ENCODE data around the gene SOX30.

Gene SOX30

DNA sequence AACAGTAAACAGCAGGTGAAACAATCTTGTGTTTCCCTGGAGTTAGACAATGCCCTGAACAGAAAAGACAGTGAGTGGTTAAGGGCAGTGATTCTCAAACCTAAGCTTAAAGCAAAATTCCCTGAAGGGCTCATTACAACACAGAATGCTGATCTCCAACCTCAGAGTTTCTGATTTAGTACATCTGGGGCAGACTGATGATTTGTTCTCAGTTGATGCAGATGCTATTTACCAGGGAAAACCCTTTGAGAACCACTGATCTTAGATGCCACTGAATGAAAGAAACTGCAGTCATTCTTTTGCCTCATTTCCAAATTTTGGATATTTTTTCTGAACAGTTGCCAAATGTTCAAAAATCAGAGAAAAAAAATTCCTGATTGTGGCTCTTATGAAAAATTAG lies 58.0 kb downstream of the SOX30 start:
- H3K27ac Mint-ChIP-seq: no peak overlapping the region
- H3K9me3 Mint-ChIP-seq: no peaks in the 10 kb centered on the region
- DNase-seq (no peak), ATAC-seq (replicated peaks) (no peak)
- H3K27me3 Mint-ChIP-seq: no peaks in the 10 kb centered on the region
- H3K4me1 Mint-ChIP-seq (ENCODE audit: low read depth in 2 of 2): peaks cover 14 to 49% of the 10 kb centered on the region in 2 donors
- no peak overlapping the region for H3K4me3 Mint-ChIP-seq
- H3K36me3 Mint-ChIP-seq (ENCODE audit: insufficient read depth): no peaks in the 10 kb centered on the region

DNA sequence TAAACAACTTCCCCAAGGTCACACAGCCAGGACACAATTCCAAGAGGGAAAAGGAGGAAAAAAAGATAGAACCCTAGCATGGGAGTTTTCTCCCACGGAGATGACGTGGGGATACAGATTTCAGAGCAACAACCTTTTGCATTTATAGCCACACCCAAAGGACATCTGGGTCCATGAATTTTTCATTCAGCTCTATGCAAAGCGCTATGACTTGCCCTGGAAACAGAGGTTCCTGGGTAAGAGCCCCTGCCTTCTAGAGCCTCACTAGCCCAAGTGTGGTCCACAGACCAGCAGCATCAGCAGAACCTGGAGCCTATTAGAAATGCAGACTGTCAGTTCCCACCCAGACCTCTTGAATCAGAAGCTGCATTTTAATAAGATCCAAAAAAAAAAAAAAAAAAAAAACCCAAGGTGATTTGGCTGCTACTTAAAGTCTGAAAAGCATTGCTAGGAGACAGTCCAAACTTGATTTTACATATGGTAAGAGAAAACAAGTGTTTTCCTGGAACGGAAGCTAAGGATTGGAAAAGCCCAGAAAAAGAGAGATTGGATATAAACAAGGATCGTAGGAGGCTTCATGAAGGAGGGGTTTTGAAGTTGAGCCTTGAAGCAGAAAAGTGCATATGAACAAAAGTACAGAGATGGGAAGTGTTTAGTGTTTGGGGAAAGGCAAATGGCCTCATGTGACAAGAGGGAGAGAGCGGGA lies 59.0 kb downstream of the SOX30 start:
- no peak for DNase-seq

DNA sequence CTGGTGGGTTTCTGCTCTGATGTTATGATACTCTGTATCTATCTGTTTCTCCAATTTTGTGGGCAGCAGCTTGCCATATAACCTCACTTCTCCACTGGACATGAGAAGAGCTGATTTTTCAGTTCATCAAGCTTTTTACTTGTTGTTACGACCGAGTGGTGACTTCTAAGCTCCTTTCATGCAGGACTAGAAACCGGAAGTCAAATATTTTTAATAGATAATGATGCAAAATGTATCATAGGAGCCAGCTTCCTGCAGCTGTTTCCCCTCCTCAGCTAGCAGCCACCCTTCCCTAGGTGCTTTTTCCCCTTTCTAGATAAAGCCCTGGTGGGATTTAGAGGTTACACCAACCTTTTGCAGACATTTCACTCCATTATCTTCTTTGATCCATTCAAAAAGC lies 59.6 kb downstream of the SOX30 start:
- no peaks in the 10 kb centered on the region for H3K36me3 Mint-ChIP-seq (ENCODE audit: insufficient read depth)
- ATAC-seq (replicated peaks): no peak
- no peaks in the 10 kb centered on the region for H3K27me3 Mint-ChIP-seq
- no peak overlapping the region for H3K4me3 Mint-ChIP-seq
- DNase-seq: no peak
- peaks cover 12 to 40% of the 10 kb centered on the region in 2 donors for H3K4me1 Mint-ChIP-seq (ENCODE audit: low read depth in 2 of 2)
- peak overlapping the region in 1 of 2 donors; percentile 73 for H3K27ac Mint-ChIP-seq
- H3K9me3 Mint-ChIP-seq: no peaks in the 10 kb centered on the region

More for the DNA sequence above, 59.0 kb downstream of the SOX30 start:
- Mint-ChIP-seq H3K4me1 (ENCODE audit: low read depth in 2 of 2) (peaks cover 12 to 43% of the 10 kb centered on the region in 2 donors), H3K4me3 (no peak overlapping the region), H3K9me3 (no peaks in the 10 kb centered on the region), H3K27ac (no peak overlapping the region), H3K36me3 (ENCODE audit: insufficient read depth) (no peaks in the 10 kb centered on the region), H3K27me3 (no peaks in the 10 kb centered on the region)
- ATAC-seq (replicated peaks): no peak

DNA sequence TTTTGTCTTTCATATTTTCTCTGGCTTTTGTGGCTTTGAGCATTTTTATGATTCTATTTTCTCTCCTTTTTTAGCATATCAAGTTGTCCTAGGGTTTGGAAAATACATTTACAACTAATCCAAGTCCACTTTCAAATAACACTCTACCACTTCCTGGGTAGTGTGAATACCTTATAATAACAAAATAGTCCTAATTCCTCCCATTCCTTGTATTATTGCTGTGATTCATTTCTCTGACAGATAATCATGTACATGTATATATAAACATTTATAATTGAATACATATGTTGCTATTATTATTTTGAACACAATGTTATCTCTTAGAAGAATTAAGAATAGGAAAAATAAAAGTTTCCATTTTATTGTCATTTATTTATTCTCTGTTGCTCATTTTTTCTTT lies 61.8 kb downstream of the SOX30 start:
- Mint-ChIP-seq H3K36me3 (ENCODE audit: insufficient read depth) (no peaks in the 10 kb centered on the region), H3K4me3 (no peak overlapping the region), H3K27ac (no peak overlapping the region), H3K9me3 (no peaks in the 10 kb centered on the region), H3K4me1 (ENCODE audit: low read depth in 2 of 2) (peaks cover 4 to 20% of the 10 kb centered on the region in 2 donors), H3K27me3 (no peaks in the 10 kb centered on the region)
- ATAC-seq (replicated peaks) (no peak), DNase-seq (no peak)

DNA sequence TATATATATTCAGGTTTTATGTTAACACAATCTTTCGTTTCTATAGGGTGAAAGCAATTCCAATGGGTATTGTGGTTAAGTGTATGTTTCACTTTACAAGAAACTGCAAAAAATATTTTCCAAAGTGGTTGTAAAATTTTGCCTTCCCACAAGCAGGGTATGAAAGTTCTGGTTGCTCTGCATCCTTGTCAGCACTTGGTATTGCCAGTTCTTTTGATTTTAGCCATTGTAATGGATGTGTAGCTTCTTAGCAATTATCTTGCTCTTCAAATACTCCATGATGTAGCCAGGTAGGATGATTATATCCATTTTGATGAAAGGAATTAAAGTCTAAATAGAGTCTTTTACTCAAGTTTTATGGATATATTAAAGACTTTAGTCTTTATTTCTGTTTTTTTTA lies 67.6 kb downstream of the SOX30 start:
- Mint-ChIP-seq H3K4me3 (no peak overlapping the region), H3K27me3 (no peaks in the 10 kb centered on the region), H3K9me3 (no peaks in the 10 kb centered on the region), H3K27ac (no peak overlapping the region), H3K4me1 (ENCODE audit: low read depth in 2 of 2) (peaks cover 3 to 5% of the 10 kb centered on the region in 2 donors), H3K36me3 (ENCODE audit: insufficient read depth) (no peaks in the 10 kb centered on the region)
- ATAC-seq (replicated peaks) (no peak), DNase-seq (no peak)

DNA sequence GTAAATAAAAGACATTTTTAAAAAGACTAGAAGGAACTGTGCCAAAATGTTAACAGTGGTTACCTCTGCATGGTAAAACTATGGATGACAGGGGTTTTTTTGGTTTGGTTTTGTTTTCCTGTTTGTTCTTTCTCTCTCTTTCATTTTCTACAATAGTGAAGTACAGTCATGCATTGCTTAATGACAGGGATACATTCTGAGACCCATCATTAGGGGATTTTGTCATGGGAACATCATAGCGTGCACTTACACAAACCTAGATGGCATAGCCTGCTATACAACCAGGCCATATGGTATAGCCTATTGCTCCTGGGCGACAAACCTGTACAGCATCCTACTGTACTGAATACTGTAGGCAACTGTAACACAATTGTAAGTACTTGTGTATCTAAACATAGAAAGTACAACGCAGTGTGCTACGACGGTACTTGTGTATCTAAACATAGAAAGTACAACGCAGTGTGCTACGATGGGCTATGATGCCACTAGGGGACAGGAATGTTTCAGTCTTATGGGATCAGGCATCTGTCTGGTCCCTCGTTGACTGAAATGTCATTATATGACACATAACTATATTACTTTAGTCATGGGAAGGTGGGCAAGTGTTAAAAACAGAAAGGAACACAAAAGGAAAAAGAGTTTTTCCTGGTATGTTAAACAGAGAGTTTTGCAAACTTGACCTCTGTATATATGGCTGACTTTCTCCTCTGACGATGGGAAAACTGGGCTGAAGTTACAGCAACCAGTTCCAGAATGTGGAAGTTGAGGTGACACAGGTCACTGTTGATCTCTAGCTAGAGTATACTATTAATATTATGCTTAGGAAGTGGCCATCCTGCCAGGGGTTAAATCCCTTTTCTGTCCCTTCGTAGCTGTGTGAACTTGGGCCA lies 69.3 kb downstream of the SOX30 start:
- Mint-ChIP-seq H3K4me3 (no peak overlapping the region), H3K9me3 (no peaks in the 10 kb centered on the region), H3K36me3 (ENCODE audit: insufficient read depth) (no peaks in the 10 kb centered on the region), H3K4me1 (ENCODE audit: low read depth in 2 of 2) (peaks cover 5 to 6% of the 10 kb centered on the region in 2 donors), H3K27ac (no peak overlapping the region), H3K27me3 (no peaks in the 10 kb centered on the region)
- DNase-seq (no peak), ATAC-seq (replicated peaks) (peak; percentile 39)

DNA sequence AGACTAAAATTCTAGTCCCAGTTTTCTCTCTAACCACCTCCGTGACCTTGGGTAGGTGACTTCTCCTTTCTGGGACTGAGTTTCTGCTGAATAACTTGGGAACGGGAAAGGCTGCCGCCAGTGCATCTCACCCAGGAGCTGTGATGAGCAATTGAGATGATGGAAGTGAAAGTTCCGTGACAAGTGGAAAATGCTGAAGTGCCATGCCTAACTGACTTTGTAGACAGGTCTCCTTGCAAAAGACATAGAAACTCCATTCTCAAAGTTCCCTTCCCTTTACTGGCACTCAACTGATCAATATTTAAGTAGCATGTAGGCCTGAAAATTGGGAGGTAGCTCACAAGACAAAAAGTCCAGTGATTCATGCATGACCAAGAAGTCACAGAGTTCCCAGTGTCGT lies 70.3 kb downstream of the SOX30 start:
- no peaks in the 10 kb centered on the region for H3K36me3 Mint-ChIP-seq (ENCODE audit: insufficient read depth)
- DNase-seq: no peak
- H3K4me1 Mint-ChIP-seq (ENCODE audit: low read depth in 2 of 2): peaks cover 5 to 6% of the 10 kb centered on the region in 2 donors
- no peak overlapping the region for H3K27ac Mint-ChIP-seq
- H3K9me3 Mint-ChIP-seq: no peaks in the 10 kb centered on the region
- no peaks in the 10 kb centered on the region for H3K27me3 Mint-ChIP-seq
- no peak overlapping the region for H3K4me3 Mint-ChIP-seq
- no peak for ATAC-seq (replicated peaks)

DNA sequence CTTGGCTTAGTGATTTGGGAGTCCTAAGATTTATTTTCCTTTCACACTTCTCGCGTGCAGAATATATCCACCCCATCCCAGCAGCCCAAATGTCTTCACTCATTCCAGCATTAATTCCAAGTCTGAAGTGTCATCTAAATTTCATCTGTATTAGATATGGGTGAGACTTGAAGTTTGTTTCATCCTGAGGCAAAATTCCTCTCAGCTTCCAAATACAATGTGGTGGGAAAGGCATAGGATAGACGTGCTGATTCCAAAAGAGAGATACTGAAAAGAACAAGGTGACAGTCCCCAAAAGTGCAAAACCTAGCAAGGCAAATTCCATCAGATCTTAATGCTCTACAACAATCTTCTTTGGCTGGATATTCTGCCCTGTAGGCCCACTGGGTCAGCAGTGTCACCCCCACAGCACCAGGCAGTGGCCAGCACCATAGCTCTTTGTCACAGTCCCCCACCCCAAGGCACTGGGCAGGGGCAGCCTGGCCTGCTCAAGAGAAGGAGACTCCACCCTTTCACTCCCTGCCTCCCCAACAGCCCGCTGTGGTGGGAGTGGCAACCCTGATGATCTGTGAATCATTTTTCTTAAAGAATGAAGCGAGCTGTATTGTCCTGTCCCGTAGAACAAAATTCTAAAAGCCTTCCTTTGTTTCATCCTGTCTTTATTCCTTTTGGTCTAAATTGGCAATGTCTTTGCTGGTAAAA lies 74.0 kb downstream of the SOX30 start:
- Mint-ChIP-seq H3K27ac (no peak overlapping the region), H3K9me3 (no peaks in the 10 kb centered on the region), H3K27me3 (peaks cover 6 to 20% of the 10 kb centered on the region in 2 donors), H3K4me3 (no peak overlapping the region), H3K36me3 (ENCODE audit: insufficient read depth) (no peaks in the 10 kb centered on the region), H3K4me1 (ENCODE audit: low read depth in 2 of 2) (peaks cover 18 to 21% of the 10 kb centered on the region in 2 donors)
- no peak for DNase-seq
- ATAC-seq (replicated peaks): no peak

DNA sequence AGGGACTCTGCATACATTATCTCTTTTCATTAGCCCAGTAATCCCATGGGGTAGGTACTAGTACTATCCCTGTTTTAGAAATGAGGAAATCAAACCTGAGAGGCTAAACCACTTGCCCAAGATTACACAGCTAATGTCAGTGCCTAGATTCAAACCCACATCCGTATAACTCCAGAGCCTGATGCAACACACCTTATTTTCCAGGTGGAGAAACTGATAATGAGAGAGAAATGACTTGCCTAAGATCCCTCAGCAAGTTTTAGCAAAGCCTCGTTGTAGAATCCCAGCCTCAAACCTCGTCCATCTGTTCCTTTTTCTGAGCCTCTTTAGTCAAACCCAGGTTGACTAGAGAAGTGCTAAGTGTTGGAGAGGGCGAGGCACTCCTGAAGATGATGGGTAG lies 75.6 kb downstream of the SOX30 start:
- ATAC-seq (replicated peaks) (no peak), DNase-seq (no peak)
- H3K36me3 Mint-ChIP-seq (ENCODE audit: insufficient read depth): no peaks in the 10 kb centered on the region
- H3K27me3 Mint-ChIP-seq: peaks cover 6 to 20% of the 10 kb centered on the region in 2 donors
- H3K4me3 Mint-ChIP-seq: peak overlapping the region in 1 of 2 donors; percentile 94
- peaks cover 19 to 20% of the 10 kb centered on the region in 2 donors for H3K4me1 Mint-ChIP-seq (ENCODE audit: low read depth in 2 of 2)
- no peak overlapping the region for H3K27ac Mint-ChIP-seq
- no peaks in the 10 kb centered on the region for H3K9me3 Mint-ChIP-seq
